ENCODE data around the gene SHBG. TPM values are rescaled to one million over a fixed set of nuclear protein-coding genes. Genes with fewer than 3 reads are reported as not detected.

Gene SHBG
- total RNA-seq = 5.1 and 5.9 TPM in 2 replicates
- long read RNA-seq, partial matches to known transcripts = 1 of 4 reads
- long read RNA-seq, other reads (novel, unspliced or antisense) = 3 of 4 reads

DNA sequence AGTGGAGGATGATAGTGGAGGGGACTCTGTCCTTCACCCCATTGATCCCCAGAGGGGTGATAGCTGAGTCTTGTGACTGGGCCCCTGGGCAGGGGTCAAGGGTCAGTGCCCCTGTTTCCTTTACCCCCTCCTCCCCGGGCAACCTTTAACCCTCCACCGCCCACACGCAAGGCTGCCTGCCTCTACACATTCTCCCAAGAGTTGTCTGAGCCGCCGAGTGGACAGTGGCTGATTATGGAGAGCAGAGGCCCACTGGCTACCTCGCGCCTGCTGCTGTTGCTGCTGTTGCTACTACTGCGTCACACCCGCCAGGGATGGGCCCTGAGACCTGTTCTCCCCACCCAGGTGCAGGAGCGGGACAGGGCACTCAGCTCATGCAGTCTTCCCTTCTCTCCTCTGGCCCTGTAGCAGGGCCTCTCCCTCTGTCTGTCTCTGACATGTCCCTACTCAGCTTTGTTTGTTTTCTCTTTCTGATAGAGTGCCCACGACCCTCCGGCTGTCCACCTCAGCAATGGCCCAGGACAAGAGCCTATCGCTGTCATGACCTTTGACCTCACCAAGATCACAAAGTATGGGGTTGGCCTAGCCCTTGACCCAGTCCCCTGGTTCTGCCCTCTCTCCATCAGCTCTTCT, at the start of gene SHBG:
Gene SHBG (plus strand): TSS at position 197 of the 633 bp plus-strand sequence. CDS start 38 bp downstream, at position 235.
- Mint-ChIP-seq H3K4me1 (ENCODE audit: low read depth) (peaks cover 20% of the 10 kb centered on the region), H3K27ac (peak within 1 kb of the TSS; percentile 83), H3K36me3 (ENCODE audit: insufficient read depth) (peaks cover 3% of the 10 kb centered on the region), H3K9me3 (ENCODE audit: low read depth) (no peaks in the 10 kb centered on the region), H3K4me3 (ENCODE audit: low read depth) (no peak within 1 kb of the TSS), H3K27me3 (no peaks in the 10 kb centered on the region)
- TF ChIP-seq CTCF (IDR thresholded peaks at IDR 0.05; ENCODE audit: unreplicated experiment) = no peak
- no peak for DNase-seq (ENCODE audit: low spot score, unreplicated experiment)

- H3K36me3 Mint-ChIP-seq (ENCODE audit: insufficient read depth) = peaks cover 28% of the 10 kb centered on the region
- H3K27me3 Mint-ChIP-seq = no peaks in the 10 kb centered on the region
- H3K27ac Mint-ChIP-seq = peak overlapping the region; percentile 85
- H3K4me3 Mint-ChIP-seq (ENCODE audit: low read depth) = peak overlapping the region; percentile 29
- peaks cover 39% of the 10 kb centered on the region for H3K4me1 Mint-ChIP-seq (ENCODE audit: low read depth)
- DNase-seq (ENCODE audit: low spot score, unreplicated experiment) = no peak
- H3K9me3 Mint-ChIP-seq (ENCODE audit: low read depth) = no peaks in the 10 kb centered on the region
- TF ChIP-seq CTCF (IDR thresholded peaks at IDR 0.05; ENCODE audit: unreplicated experiment) = no peak
Observed at GRCh38 chr17:7580604-7581575, 49.0 kb upstream of the SHBG start.

- Mint-ChIP-seq H3K27me3 (no peaks in the 10 kb centered on the region), H3K27ac (peak overlapping the region; percentile 100), H3K4me1 (ENCODE audit: low read depth) (peaks cover 38% of the 10 kb centered on the region), H3K4me3 (ENCODE audit: low read depth) (peak overlapping the region; percentile 56), H3K36me3 (ENCODE audit: insufficient read depth) (peaks cover 20% of the 10 kb centered on the region), H3K9me3 (ENCODE audit: low read depth) (no peaks in the 10 kb centered on the region)
- no peak for DNase-seq (ENCODE audit: low spot score, unreplicated experiment)
- TF ChIP-seq CTCF (IDR thresholded peaks at IDR 0.05; ENCODE audit: unreplicated experiment) = no peak
Observed at GRCh38 chr17:7582396-7583252, 47.3 kb upstream of the SHBG start.

GRCh38 chr17:7583253-7584109, 46.5 kb upstream of the SHBG start, which contains the start of gene MPDU1:
Gene MPDU1, plus strand, starts transcription at chr17:7583852. Its CDS starts 11 bp downstream, at chr17:7583863.
- Mint-ChIP-seq H3K4me1 (ENCODE audit: low read depth) (peaks cover 35% of the 10 kb centered on the region), H3K4me3 (ENCODE audit: low read depth) (peak within 1 kb of the TSS; percentile 98), H3K9me3 (ENCODE audit: low read depth) (no peaks in the 10 kb centered on the region), H3K27me3 (no peaks in the 10 kb centered on the region), H3K27ac (peak within 1 kb of the TSS; percentile 100), H3K36me3 (ENCODE audit: insufficient read depth) (peaks cover 15% of the 10 kb centered on the region)
- TF ChIP-seq CTCF (IDR thresholded peaks at IDR 0.05; ENCODE audit: unreplicated experiment) = no peak
- DNase-seq (ENCODE audit: low spot score, unreplicated experiment) = peak; percentile 88

Data from progenitor cell of endocrine pancreas (in vitro differentiated cells).